HG03342 (cell line): ENCODE measurements around the gene FAM240B.

ENCODE experiments used
- ATAC-seq: cut with Tn5 transposase; IDR thresholded peaks from one replicate; pipeline ENCODE4 v1.9.1; 2021; ENCODE audit warnings: mild to moderate bottlenecking, moderate library complexity; ENCODE audit not compliant: unreplicated experiment

Gene FAM240B

DNA sequence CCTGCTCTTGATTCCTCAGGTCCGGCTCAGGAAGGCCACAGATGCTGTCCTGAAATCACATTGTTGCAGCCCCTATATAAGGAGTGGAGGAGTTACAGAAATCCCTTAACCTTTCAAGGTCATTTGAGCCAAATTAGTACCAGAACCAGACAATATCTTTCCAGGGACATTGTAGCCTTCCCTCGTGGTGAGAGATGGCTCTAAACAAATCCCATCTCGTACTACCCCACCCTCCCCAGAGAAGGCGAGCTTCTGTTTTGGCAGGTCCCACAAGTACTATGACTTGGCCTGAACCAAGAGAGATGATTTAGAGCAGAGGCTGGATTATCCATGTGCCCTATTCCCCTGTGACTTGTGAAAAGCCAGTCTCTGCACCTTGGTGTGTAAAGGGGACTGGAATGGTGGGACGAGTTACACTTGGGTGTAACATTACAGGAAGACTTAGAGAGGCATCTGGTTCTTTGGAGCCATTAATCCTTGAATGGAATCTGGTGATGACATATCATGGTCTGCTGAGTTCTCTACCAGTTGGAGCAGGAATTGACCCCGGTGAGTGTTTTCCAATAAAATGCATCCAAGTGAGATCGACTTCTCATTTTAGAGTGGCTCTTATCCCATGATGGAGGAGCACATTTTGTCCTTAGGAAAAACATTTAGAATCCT lies at the start of gene FAM240B:
Gene FAM240B (minus strand): TSS at position 51 of the 663 bp plus-strand sequence. CDS start 16,134 bp downstream, outside the sequence.
- ATAC-seq: no peak

DNA sequence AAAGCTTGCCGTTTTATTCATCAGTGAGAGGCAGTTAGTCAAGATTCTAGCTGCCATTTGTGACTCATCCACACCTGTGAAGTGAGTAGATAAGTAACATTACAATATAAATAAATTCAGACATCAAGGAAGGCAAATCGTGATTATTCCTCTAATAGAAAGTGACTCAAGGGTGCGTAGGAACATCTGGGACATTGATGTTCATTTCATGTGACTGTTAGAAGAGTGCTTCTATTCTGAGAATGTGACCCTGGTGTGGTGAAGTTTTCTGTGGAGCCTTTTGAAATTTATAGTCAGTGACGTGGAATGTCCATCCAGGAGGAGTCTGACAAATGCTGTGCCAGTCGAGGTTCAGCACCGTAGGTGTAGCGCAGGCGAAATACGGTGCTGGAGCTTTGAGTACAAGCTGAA lies 48.4 kb upstream of the FAM240B start:
- no peak for ATAC-seq

DNA sequence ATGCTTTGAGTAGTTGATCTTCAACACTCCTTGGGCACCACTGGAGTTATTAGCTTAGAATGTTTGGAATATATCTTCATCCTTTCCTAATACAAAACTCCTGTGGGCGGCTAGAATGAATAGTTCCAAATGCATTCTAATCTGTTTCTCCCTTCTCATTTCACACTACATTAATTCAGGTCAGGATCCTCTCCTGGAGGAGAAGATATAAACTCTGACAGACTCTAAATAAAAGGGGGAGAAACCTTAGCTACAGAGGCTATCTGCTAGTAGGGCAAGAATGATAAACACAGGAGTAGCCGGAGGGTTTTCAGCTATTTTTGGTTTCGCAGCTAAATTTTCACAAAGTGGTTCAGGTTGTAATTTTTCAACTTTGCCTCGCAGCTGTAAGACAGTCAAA lies 45.2 kb upstream of the FAM240B start:
- no peak for ATAC-seq

DNA sequence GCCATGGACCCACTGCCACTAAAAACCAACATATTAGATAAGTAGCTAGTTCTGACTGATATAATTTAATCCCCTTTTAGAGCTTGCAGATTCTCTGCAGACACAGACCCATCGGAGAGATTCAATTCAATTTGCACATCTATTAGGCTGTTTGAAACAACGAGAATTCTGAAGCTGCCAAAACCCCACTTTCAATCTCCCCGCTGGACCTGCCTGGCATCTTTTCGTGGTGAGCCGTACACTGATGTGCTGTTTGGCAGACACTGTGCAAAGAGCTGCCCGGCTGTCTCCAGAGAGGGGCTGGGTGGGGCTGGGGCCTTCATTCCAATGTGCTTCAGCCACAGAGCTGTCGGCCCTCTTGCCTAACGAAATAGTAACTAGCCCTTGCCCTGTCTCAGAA lies 42.1 kb upstream of the FAM240B start:
- ATAC-seq: no peak

GRCh38 chr9:38761339-38761738 lies 41.4 kb upstream of the FAM240B start:
- ATAC-seq: no peak

DNA sequence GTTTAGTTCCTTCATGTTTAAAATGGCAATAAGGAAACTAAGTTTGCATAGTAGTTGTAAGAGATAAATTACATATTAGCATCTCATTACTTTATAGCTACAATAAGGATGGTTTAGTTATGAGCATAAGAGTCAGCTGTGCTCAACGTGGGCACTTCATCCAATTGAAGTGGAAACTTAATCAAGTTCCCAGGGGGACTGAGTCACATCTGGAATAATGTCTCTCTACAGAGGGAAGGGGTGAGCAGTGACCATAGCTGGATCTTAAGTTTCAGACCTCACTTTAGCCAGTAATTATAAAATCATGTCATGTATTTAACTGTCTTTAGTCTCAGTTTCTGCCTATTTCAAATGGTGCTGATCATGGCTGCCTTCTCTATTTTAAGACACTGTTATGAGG lies 36.8 kb upstream of the FAM240B start:
- ATAC-seq: no peak

- no peak for ATAC-seq
Measured at GRCh38 chr9:38747941-38748340, 28.0 kb upstream of the FAM240B start.

GRCh38 chr9:38747067-38747466 lies 27.1 kb upstream of the FAM240B start:
- no peak for ATAC-seq

- no peak for ATAC-seq
Measured at GRCh38 chr9:38746303-38746702, 26.4 kb upstream of the FAM240B start.

DNA sequence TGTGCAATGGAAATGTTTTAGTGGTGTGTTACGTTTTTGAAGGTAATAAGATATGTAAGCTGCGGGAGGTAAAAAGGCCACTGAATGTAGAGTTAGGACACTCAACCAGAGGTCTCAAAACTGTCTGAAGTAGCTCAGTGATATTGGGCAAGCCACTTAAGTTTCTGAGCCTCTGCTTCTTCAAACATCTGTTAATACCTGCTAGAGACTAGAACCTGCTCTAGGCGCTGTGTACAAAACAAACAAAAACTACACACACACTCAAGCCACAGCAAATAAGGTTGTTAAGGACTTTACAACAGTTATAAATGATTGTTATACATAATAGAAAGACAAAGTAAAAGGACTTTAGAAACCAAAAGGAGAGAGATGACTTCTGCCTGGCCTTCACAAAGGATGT lies 24.6 kb upstream of the FAM240B start:
- no peak for ATAC-seq

- no peak for ATAC-seq
Measured at GRCh38 chr9:38737246-38737645, 17.3 kb upstream of the FAM240B start.

GRCh38 chr9:38734831-38735230 lies 14.9 kb upstream of the FAM240B start:
- no peak for ATAC-seq

- no peak for ATAC-seq
Measured at GRCh38 chr9:38733503-38733902, 13.6 kb upstream of the FAM240B start.

GRCh38 chr9:38732885-38733284 lies 13.0 kb upstream of the FAM240B start:
- ATAC-seq: no peak

GRCh38 chr9:38727497-38728001 lies 7.6 kb upstream of the FAM240B start:
- ATAC-seq: no peak

GRCh38 chr9:38724754-38725153 lies 4.8 kb upstream of the FAM240B start:
- no peak for ATAC-seq

GRCh38 chr9:38718148-38718547 lies 1.8 kb downstream of the FAM240B start:
- no peak for ATAC-seq

DNA sequence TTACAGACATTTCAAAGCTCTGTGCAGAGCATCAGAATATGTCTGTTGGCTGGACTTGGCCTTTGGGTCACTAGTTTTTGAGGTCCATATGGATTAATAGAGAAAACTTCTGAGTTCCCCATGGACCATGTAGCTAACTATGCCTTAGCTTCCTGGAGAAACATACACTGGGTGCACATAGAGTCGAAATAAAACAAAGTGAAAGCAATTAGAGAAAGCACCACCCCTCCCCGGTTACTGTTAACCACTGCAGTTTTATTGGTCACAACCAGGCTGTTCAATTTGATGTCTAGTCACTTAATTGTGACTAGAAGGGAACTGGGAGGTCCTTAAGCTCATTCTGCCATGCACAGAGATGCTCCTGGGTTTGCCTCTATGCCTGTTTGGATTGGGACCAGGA lies 4.2 kb downstream of the FAM240B start:
- ATAC-seq: no peak

GRCh38 chr9:38713426-38713825 lies 6.5 kb downstream of the FAM240B start:
- no peak for ATAC-seq

GRCh38 chr9:38708759-38709158 lies 11.2 kb downstream of the FAM240B start:
- ATAC-seq: no peak

DNA sequence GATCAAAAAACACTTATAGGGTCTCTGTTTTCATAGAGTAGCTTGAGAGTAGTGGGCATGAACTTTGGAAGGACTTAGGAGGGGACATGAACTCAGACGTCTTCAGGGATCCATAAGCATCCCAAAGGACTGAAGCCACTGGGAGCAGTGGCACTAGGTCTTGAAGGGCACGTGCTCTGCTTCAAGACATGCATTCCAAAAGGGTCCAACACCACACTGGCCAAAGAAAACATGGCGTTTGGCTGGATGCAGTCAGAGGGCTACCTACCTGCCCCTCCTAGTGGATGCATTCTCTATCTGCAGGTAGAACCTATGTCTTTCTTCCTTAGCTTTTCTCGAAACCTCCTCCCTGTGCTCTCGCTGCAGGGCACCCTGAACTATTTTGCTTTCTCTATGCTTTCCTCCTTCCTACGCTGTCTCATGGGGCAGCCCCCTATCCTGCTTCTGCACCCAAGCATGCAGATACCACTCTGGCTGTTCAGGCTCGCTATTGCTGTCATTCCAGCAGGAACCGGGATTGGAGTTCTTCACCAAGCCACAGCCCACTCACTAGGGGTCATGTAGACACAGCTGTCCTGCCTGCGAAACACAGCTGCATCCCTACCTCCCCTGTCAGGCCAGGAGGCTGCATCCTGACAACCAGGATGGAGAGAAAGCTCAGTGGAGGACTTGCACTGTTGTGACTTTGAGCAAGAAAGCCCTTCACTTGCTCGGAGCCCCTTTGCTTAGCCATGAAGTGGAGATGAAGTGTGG lies 11.9 kb downstream of the FAM240B start:
- no peak for ATAC-seq

DNA sequence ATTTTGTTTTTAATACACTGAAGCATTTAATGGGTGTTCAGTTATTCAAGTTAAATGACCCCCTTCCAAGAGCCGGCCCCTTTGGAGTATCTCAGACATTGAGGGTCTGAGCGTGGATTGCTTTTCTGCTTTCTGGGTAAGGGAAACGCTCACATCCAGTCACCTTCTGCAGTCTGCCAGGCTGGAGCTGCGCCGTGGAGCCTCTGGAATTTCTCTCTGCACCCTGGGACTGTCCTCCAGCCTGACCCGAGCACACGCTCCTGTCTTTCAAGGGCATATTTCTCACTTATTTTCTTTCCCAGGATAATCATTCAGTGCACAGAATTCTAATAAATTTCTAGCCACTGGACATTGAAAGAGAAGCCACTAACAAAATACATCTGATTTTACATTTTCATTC lies 13.4 kb downstream of the FAM240B start:
- no peak for ATAC-seq
